GM21423 (cell line): ENCODE measurements around the gene ITIH5.
"Not testable (repeated sequence)": the region's sequence is repeated elsewhere in the genome, so short reads cannot be mapped to it uniquely, and the experiment has no call there.

Source experiments
- ATAC-seq: cut with Tn5 transposase; IDR thresholded peaks from one replicate; pipeline ENCODE4 v1.9.1; 2021; ENCODE audit warnings: mild to moderate bottlenecking, moderate library complexity; ENCODE audit not compliant: unreplicated experiment

ITIH5 gene

DNA sequence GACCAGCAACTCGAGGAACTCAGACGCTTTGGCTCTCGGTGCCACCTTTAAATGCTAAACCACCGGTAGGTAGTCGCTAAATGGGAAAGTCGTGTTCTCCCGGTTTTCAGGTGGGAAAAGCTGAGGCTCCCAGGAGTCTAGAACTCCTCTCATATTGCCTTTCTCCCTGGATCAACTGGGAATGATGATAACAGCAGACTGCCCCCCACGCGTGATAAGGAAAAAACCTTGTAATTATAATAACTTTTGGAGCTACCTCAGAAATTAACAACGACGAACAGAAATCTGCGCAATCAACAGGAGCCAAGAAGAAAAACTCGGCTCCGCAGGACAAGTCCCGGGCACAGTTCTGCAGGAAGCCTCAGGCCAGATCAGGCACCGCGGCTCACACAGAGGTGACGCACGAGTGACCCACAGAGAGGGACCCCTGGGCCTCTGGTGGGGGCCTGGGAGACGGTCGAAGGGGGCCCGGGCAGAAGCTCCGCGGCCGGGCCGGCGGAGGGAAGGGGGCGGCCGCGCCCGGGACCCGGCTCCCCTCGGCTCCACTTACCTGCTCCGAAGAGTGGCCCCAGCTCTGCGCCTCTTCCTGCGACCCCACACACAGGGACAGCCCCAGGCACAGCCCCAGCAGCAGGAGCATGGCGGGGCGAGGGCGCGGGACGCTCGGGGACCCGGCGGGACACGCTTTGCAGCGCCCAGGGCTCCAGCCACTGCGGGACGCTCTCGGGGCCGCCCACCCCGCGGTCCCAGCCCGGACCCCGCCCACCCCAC lies at the start of gene ITIH5:
TSS of gene ITIH5 (minus strand) at position 714 of the 771 bp plus-strand sequence. CDS start at position 640, 74 bp downstream.
- ATAC-seq, result no peak

DNA sequence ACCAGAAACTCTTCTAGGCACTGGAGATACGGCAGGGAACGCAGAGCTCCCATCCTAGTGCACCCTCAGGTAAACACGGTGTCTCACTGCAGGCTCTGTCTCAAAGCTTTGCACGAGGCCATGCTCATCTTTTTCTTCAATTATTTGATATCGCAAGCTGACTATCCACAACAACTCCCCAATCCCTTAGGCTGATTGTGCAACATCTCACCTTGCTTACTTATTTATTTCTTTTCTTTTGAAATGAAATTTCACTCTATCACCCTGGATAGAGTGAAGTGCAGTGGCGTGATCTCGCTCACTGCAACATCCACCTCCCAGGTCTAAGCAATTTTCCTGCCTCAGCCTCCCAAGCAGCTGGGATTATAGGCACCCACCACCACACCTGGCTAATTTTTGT lies 48.7 kb upstream of the ITIH5 start:
- no peak for ATAC-seq

DNA sequence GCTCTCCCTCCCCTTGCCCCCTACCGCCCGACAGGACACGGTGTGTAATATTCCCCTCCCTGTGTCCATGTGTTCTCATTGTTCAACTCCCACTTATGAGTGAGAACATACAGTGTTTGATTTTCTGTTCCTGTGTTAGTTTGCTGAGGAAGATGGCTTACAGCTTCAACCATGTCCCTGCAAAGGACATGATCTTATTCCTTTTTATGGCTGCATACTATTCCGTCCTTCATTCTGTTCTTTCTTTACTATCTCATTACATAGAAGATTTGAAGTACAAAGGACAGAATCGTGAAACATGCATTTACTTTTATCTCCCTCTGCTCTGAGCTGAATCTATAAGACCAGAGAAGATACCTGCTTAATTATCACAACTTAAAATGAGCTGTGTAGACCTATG lies 44.3 kb upstream of the ITIH5 start:
- ATAC-seq, result not testable (repeated sequence)

DNA sequence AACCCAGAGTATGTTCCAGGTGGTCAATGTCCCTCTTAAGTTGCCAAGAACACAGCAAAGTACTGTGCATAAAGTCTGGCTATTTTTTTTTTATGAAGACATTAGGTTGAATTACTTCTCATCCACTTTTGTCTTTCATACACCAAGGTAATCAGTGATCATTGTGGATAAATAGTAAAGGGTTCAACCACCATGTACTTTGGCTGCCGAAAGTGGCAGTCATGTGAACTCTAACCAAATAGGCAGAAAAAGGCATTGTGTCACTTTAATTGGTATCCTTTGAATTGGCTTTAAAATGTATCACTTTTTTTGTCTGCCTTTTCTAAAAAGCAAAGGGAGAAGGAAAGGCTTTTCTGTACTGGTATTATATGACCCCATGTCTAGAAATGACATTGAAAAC lies 43.7 kb upstream of the ITIH5 start:
- no peak for ATAC-seq

DNA sequence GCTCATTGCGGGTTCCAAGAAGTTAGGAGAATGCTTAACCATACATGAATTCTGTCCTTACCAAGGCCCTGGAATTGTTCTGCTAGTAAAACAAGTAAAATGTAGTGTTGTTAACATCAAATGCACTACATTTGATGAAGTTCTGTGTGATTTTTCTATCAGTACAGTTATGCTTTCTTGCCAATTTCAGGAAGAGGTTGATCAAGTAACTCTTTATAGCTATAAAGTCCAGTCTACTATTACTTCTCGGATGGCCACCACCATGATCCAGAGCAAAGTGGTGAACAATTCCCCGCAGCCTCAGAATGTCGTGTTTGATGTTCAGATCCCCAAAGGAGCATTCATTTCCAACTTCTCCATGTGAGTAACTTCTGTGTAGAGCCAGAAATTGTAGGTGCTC lies 42.1 kb upstream of the ITIH5 start:
- ATAC-seq, result no peak

DNA sequence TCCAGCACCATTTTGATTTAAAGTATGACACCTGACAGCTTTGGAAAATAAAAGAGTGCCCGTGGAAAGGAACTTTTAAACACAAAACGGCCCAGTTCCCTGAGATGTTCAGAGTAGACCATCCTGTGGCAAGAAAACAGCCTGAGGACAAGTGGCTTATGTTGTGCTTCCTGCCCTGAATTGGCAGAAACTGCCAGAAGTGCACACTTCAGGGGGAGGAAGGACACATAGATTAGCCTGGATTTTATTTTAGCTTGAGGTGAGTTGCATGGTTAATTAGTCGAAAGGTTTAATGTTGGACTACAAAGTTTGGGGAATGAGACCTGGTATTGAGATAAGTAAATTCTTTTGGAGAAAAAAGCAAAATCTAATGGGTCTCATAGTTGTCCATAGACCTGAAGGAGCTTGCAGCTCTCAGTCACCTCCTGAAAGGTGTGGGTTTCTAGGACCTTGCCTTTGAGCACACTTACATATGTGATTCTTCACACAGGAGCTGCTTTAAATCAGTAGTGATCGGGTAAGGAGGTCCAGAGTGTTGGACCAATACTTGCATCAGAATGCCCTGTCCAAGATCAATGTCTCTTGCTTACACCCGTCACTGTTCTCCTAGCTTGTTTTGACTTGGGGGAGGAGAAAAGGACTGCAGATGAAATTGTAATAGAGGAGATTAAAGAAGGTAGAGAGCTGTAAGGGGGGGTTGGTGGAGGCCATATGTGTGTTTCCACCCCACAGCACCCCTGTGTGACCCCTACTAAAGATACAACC lies 41.3 kb upstream of the ITIH5 start:
- no peak for ATAC-seq

DNA sequence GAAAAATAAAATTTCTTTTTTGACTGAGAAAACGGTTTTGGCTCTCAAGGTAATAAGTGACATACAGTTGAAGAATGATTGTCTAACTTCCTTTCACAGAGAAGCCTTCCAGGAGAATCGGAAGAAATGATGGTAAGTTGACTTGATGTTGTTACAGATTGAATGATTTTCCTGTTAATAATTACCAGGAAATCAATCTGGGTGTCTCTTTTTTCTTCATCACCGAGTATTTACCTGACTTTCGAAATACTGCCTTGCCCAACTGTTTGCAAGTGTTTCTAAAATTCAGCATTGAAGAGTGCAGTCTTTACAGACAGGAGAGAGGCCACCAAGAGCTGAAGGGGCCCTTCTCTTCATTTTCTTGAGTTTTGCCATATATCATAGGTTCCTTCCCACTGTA lies 40.3 kb upstream of the ITIH5 start:
- ATAC-seq, result no peak

DNA sequence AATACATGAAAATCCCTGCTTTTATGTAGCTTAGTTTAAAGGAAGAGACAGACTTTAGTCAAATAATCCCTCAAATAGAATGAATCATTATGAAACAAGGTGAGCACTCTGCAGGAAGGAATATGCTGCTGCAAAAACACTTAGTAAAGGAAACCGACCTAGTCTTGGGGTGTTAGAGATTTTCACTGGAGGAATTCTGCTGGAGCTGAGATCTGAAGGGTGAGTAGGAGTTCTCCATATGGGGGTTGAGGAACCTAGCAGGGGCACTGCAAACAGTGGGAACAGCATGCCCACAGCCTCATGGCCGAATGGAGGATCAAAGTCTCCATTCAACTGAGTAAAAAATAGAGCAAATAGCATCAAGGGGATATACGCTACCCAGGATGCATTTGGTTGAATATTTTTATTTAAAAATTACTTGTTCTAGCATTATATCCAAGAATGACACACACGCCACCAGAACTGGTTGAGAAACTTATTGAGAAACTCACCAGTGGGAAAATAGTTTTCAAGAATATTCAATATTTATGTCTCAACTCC lies 39.8 kb upstream of the ITIH5 start:
- ATAC-seq, result no peak

DNA sequence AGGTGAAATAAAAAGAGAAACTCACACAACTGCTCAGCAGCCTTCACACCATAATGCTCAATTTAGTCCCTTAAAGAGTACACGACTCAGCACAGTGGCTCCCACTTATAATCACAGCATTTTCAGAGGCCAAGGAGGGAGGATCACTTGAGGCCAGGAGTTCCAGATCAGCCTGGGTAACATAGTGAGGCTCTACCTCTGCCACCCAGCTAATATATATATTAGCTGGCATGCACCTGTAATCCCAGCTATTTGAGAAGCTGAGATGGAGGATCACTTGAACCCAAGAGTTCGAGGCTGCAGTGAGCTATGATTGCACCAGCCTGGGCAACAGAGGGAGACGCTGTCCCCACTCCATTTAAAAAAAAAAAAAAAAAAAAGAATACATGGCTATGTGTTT lies 38.6 kb upstream of the ITIH5 start:
- no peak for ATAC-seq

DNA sequence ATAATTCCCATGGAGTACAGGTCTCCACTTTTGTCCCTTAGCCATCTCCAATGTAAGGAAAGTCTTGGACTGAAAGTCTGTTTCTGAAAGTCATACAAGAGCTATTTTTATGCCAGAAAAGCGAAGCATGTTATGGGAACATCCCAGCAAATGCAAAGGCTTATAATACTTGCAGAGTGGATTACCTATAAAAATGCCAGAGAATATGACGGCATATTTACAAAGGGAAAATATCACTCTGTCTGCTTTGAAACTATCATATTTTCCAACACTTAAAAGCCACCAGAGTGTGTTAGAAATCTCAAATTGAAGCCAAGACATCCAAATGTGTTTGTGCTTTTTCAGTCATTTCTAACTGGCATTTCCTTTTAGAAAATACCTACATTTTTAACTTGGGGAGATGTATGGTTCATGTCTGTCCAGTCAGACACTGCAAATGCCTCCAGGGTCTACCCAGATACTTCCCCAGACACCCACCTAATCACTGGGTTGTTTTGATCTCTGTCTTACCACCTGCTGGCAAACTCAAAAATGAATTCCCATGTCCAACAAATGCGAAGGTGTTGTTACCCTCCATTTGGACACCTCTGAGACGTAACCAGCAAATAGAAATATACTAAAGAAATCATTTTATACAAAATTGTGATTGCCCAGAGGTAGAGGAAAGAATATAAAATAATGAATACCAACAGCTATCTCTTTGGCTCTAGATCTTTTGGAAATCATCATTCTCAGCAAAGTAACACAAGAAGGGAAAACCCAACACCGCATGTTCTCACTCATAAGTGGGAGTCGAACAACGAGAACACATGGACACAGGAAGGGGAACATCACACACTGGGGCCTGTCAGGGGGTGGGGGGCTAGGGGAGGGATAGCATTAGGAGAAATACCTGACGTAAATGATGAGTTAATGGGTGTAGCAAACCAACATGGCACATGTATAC lies 37.6 kb upstream of the ITIH5 start:
- no peak for ATAC-seq

DNA sequence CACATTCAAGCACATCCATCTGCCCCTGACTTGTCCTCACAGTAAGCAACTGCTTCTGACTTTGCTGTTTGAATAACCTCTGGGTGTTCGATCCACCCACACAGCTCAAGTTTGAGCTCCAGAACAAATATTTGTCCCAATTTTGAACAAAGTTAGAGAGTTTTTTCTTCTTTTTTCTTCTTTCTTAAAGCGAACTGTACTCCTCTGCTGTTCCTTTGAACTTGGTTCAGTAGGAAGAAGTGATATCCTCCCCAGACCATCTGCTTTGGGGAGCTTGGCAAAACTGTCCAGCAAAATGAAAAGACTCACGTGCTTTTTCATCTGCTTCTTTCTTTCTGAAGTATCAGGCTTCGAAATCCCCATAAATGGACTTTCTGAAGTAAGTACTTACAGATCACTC lies 36.4 kb upstream of the ITIH5 start, which contains the start of gene ITIH2:
TSS of gene ITIH2 (plus strand) at position 177 of the 400 bp plus-strand sequence. CDS start at position 296, 119 bp downstream.
- no peak for ATAC-seq

DNA sequence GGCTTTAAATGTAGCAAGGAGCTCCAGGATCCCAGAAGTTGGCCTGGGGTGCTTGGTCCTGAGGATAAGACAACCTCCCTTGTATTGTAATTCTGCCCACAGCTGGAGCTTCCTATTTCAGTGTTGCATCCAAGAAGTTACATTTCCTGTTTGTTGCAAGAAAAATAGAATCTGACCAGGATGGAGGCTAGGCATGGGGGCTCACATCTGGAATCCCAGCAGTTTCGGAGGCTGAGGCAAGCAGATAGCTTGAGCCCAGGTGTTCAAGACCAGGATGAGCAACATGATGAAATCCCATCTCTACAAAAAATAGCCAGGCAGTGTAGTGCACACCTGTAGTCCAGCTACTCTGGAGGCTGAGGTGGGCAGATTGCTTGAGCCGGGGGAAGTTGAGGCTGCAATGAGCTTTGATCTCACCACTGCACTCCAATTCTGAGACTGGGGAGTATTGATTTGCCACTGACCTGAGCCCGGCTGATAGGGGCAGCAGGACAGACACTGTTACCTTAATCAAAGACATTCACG lies 35.6 kb upstream of the ITIH5 start:
- ATAC-seq, result no peak

DNA sequence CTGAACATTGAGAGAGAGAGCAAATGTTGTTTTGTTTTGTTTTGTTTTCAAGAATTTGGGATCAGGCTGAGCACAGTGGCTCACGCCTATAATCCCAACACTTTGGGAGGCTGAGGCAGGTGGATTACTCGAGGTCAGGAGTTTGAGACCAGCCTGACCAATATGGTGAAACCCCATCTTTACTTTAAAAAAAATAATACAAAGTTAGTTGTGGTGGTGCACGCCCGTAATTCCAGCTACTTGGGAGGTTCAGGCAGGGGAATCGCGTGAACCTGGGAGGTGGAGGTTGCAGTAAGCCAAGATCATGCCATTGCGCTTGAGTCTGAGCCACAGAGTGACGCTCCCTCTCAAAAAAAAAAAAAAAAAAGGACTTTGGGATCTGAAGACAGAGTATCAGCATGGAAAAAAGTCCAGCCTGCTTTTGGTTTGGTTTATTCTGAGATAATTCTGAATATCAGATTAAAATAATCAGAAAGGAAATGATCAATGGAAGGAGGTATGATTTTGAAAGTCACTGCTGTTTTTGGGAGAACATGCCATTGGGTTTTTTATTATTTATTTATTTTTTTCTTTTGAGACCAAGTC lies 34.5 kb upstream of the ITIH5 start:
- no peak for ATAC-seq

DNA sequence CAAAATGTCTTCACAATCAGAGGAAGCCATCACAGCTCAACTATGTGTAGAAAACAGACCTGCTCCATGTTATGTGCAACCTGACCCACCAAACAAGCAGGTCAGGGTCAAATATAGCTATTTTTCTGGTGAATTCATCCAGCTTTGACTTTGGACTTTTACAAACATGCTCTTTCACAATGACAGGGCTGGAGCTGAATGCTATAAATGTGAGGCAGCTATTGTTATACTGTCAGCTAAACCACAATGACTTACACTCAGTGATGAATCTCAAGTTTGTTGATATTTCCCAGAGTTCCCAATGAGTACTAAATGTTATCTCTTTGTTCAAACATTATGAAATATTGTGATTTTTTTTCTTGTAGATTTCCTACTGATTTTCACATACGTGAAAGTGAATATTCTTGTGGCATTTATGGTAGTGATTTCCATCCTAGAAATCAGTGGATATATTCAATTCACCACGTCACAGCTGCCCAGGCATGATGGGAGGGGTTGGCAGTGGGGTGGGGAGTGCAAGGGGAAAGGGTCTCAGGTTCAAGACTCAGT lies 33.9 kb upstream of the ITIH5 start:
- ATAC-seq, result no peak

DNA sequence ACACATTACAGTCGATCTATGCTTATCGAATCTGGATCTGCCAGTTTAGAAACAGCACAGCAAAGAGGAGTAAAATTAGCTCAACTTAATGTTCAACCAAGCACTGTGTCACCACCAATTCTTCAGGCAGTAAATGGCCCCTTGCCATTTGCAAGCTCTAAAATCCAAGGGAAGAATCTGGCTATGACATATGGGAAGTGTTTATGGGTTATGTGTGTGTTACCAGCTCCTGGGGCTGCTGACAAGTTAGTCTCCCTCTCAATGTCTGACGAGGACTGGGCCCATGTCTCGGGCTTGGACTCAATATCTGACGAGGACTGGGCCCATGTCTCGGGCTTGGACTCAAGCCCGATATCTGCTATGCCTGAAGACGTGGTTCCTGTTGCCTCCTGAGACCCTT lies 30.7 kb upstream of the ITIH5 start:
- ATAC-seq, result no peak

DNA sequence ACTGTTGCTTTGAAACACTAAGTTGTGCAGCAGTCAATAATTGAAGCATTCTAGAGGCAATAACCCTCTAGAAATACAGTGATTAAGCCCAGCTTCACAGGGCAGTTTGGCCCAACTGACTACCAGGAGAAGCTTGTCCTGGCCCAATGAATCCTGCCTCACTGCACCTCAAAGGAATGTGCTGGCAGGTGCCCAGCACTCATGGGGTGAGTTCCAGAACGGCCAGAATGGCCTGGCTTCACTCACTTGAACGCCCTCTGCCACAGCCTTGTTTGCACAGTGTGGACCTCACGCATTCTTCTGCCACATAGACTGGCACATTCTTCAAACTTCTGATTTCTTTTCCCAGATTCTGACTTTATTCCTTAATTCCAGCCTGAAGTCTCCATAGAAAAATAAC lies 29.8 kb upstream of the ITIH5 start:
- no peak for ATAC-seq

DNA sequence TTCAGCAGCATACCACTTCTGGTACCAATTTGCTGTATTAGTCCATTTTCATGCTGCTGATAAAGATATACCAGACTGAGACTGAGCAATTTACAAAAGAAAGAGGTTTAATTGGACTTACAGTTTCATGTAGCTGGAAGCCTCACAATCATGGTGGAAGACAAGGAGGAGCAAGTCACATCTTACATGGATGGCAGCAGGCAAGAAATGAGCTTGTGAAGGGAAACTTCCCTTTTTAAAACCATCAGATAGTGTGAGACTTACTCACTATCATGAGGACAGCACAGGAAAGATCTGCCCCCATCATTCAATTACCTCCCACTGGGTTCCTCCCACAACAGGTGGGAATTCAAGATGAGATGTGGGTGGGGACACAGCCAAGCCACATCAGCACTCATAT lies 26.4 kb upstream of the ITIH5 start:
- ATAC-seq, result not testable (repeated sequence)

DNA sequence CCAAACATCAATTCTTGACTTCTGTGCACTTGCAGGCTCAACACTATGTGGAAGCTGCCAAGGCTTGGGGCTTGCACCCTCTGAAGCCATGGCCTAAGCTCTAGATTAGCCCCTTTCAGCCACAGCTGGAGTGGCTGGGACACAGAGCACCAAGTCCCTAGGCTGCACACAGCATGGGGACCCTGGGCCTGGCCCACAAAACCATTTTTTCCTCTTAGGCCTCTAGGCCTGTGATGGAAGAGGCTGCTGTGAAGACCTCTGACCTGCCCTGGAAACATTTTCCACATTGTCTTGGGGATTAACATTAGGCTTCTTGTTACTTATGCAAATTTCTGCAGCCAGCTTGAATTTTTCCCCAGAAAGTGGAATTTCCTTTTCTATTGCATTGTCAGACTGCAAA lies 25.6 kb upstream of the ITIH5 start:
- ATAC-seq, result not testable (repeated sequence)

DNA sequence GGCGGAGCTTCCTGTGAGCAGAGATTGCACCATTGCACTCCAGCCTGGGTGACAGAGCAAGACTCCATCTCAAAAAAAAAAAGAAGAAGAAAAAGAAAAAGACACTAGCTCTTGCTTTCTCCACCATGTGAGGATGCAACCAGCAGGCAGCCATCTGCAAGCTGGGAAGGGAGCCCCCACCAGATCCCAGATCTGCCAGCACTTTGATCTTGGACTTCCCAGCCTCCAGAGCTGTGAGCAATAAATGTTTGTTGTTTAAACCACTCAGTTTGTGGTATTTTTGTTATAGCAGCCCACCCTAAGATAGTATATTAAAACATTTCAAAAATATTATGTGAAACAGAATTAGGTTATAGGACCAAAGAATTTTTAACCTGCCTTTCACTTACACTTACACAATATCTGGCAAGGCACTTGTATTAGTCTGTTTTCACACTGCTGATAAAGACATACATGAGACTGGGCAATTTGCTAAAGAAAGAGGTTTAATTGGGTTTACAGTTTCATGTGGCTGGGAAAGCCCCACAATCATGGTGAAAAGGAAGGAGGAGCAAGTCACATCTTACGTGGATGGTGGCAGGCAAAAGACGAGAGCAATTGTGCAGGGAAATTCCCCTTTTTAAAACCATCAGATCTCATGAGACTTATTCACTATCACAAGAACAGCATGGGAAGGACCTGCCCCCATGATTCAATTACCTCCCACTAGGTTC lies 24.3 kb upstream of the ITIH5 start:
- not testable (repeated sequence) for ATAC-seq
